Heart left ventricle (tissue), 13 donors: ENCODE data around the gene CCDC167.
A peak's percentile ranks its signal among the peaks of the same experiment; 100 is the strongest.

Source experiments
- POLR2A ChIP-seq, 2 donors: fragments of 450-650 bp; IDR thresholded peaks; one replicate each; pipeline ENCODE4 v1.6.1; 2017; ENCODE audit warnings: antibody characterized with exemption in 2 of 2, mild to moderate bottlenecking in 2 of 2, moderate library complexity in 2 of 2
- TF ChIP-seq, protein P1 (sequence below), 12 donors: fragments of 200-600 bp; sonication (generic) in 4 of 12; IDR thresholded peaks; one replicate each; pipeline versions ENCODE4 v1.5.0 to v1.8.0; 2018 to 2022; ENCODE audit warnings: antibody characterized with exemption in 12 of 12, mild to moderate bottlenecking in 5 of 12
- donor health status: ischemic (EF 13 %, LVEDD 7.1; RV severe dilation, severe dysfunction).
- donor health status: DM: no; HTN: yes; CAD: no.
- donor health status: DM: no; HTN: no; CAD: no.
- donor health status: ischemic (EF 25% LVEDD 6.9; RV normal size, moderate dysfunction).
- donor health status: ischemic (EF 25% LVEDD 5.7; RV mildly dilated, moderate dysfunction).
- donor health status: ischemic (EF 35%, LVEDD 5.7; RV mildly dilated, moderate dysfunction).
- donor health status: nonischemic (EF 11% LVEDD 7.7; RV severe dilation, severe dysfunction).
- donor health status: DM: yes; HTN: yes; CAD: no.
- donor health status: PGD.
- donor health status: ischemic (EF 29% LVEDD 5.4; RV normal size, mild dysfunction).
- donor health status: nonischemic (EF 23%, LVEDD 6.1; RV moderate dilation, normal function).

- TF ChIP-seq, protein P1, sequence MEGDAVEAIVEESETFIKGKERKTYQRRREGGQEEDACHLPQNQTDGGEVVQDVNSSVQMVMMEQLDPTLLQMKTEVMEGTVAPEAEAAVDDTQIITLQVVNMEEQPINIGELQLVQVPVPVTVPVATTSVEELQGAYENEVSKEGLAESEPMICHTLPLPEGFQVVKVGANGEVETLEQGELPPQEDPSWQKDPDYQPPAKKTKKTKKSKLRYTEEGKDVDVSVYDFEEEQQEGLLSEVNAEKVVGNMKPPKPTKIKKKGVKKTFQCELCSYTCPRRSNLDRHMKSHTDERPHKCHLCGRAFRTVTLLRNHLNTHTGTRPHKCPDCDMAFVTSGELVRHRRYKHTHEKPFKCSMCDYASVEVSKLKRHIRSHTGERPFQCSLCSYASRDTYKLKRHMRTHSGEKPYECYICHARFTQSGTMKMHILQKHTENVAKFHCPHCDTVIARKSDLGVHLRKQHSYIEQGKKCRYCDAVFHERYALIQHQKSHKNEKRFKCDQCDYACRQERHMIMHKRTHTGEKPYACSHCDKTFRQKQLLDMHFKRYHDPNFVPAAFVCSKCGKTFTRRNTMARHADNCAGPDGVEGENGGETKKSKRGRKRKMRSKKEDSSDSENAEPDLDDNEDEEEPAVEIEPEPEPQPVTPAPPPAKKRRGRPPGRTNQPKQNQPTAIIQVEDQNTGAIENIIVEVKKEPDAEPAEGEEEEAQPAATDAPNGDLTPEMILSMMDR (IDR thresholded peaks at IDR 0.05): peak in 7 of 12 donors; percentile 8 to 32 (median 24)
- no peak for TF ChIP-seq POLR2A (IDR thresholded peaks at IDR 0.05)
Measured at GRCh38 chr6:37489697-37490336, 9.9 kb downstream of the CCDC167 start.
